T-helper 17 cell (primary cell): ENCODE results near the gene PUM1. TPM values are rescaled to one million over a fixed set of nuclear protein-coding genes. Genes with fewer than 3 reads are reported as not detected.

Experiments
- ATAC-seq: fragments of 150-1000 bp; cut with Tn5 transposase; 2 replicates; pipeline ENCODE4 v1.10.0; 2021; ENCODE audit warnings: mild to moderate bottlenecking, moderate library complexity
- DNase-seq, 3 donors: peaks; one replicate each; pipeline versions ENCODE4 v3.0.0 to v3.0.0-alpha.2; 2020 to 2021
- H3K9me3 ChIP-seq: one replicate; pipeline ENCODE4 v1.7.0; 2013; ENCODE audit warnings: low read length, mild to moderate bottlenecking; ENCODE audit not compliant: control insufficient read depth, poor library complexity, severe bottlenecking
- H3K27ac Mint-ChIP-seq: one replicate; pipeline ENCODE4 v1.8.0; 2022; ENCODE audit warnings: mild to moderate bottlenecking, moderate library complexity, mixed read lengths
- H3K27me3 Mint-ChIP-seq: one replicate; pipeline ENCODE4 v1.8.0; 2022; ENCODE audit warnings: mixed read lengths
- H3K36me3 Mint-ChIP-seq: one replicate; pipeline ENCODE4 v1.8.0; 2022; ENCODE audit warnings: low read depth, mixed read lengths
- H3K4me1 Mint-ChIP-seq: one replicate; pipeline ENCODE4 v1.8.0; 2022; ENCODE audit warnings: mild to moderate bottlenecking, mixed read lengths
- H3K4me3 Mint-ChIP-seq: one replicate; pipeline ENCODE4 v1.8.0; 2022; ENCODE audit warnings: mild to moderate bottlenecking, moderate library complexity, mixed read lengths
- total RNA-seq, 4 donors: library from RNA in 2 of 4; stranded (reverse) in 2 of 4; gene quantifications; one replicate each; pipeline ENCODE4 v1.2.3 and lab custom pipeline; 2022 to 2026

Gene PUM1, protein sequence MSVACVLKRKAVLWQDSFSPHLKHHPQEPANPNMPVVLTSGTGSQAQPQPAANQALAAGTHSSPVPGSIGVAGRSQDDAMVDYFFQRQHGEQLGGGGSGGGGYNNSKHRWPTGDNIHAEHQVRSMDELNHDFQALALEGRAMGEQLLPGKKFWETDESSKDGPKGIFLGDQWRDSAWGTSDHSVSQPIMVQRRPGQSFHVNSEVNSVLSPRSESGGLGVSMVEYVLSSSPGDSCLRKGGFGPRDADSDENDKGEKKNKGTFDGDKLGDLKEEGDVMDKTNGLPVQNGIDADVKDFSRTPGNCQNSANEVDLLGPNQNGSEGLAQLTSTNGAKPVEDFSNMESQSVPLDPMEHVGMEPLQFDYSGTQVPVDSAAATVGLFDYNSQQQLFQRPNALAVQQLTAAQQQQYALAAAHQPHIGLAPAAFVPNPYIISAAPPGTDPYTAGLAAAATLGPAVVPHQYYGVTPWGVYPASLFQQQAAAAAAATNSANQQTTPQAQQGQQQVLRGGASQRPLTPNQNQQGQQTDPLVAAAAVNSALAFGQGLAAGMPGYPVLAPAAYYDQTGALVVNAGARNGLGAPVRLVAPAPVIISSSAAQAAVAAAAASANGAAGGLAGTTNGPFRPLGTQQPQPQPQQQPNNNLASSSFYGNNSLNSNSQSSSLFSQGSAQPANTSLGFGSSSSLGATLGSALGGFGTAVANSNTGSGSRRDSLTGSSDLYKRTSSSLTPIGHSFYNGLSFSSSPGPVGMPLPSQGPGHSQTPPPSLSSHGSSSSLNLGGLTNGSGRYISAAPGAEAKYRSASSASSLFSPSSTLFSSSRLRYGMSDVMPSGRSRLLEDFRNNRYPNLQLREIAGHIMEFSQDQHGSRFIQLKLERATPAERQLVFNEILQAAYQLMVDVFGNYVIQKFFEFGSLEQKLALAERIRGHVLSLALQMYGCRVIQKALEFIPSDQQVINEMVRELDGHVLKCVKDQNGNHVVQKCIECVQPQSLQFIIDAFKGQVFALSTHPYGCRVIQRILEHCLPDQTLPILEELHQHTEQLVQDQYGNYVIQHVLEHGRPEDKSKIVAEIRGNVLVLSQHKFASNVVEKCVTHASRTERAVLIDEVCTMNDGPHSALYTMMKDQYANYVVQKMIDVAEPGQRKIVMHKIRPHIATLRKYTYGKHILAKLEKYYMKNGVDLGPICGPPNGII
- total RNA-seq = 100 to 1,000 TPM; 186 to 202 TPM
- 191 to 211 reads per million in 2 donors for total RNA-seq (lab: John Stamatoyannopoulos, UW)

- H3K4me3 Mint-ChIP-seq = peak within 1 kb of the TSS; percentile 98
- DNase-seq (peak; percentile 97 to 98 (median 97)), ATAC-seq (peak; percentile 98)
- no peaks in the 10 kb centered on the region for H3K9me3 ChIP-seq
- H3K27me3 Mint-ChIP-seq = no peaks in the 10 kb centered on the region
- peaks cover 27% of the 10 kb centered on the region for H3K4me1 Mint-ChIP-seq
- H3K27ac Mint-ChIP-seq = peak within 1 kb of the TSS; percentile 97
- H3K36me3 Mint-ChIP-seq = no peaks in the 10 kb centered on the region
Observed at GRCh38 chr1:31065310-31066217, at the start of gene PUM1. Gene PUM1, minus strand, starts transcription at chr1:31065717. Its CDS starts 6,151 bp downstream, at chr1:31059566.

- DNase-seq (no peak), ATAC-seq (no peak)
- Mint-ChIP-seq H3K27ac (no peak overlapping the region), H3K27me3 (peaks cover 37% of the 10 kb centered on the region), H3K36me3 (peaks cover 10% of the 10 kb centered on the region), H3K4me3 (no peak overlapping the region), H3K4me1 (peaks cover 8% of the 10 kb centered on the region)
- no peaks in the 10 kb centered on the region for H3K9me3 ChIP-seq
Observed at GRCh38 chr1:31112266-31112935, 46.9 kb upstream of the PUM1 start.

- H3K4me3 Mint-ChIP-seq = no peak overlapping the region
- peaks cover 33% of the 10 kb centered on the region for H3K27me3 Mint-ChIP-seq
- peaks cover 8% of the 10 kb centered on the region for H3K36me3 Mint-ChIP-seq
- no peak for ATAC-seq
- peaks cover 6% of the 10 kb centered on the region for H3K4me1 Mint-ChIP-seq
- H3K9me3 ChIP-seq = no peaks in the 10 kb centered on the region
- no peak for DNase-seq
- no peak overlapping the region for H3K27ac Mint-ChIP-seq
Observed at GRCh38 chr1:31111290-31111951, 45.9 kb upstream of the PUM1 start.

DNA sequence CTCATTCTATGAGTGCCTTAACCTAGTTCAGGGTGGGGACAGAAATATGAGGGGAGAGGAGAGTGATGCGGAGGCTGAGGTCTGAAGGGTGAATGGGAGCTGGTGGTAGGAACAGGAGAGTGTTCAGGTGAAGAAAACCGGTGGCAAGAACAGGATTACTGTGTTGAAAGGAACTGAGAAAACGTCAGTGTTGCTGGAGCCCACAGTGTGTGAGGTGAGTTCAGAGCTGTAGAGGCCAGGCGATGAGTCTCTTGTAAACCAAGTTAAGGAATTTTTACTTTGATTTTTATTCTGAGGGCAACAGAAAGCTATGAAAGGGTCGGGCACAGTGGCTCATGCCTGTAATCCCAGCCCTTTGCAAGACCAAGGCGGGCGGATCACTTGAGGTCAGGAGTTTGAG is 45.3 kb upstream of the PUM1 start:
- H3K27ac Mint-ChIP-seq = no peak overlapping the region
- ATAC-seq (no peak), DNase-seq (no peak)
- peaks cover 6% of the 10 kb centered on the region for H3K36me3 Mint-ChIP-seq
- peaks cover 27% of the 10 kb centered on the region for H3K27me3 Mint-ChIP-seq
- no peak overlapping the region for H3K4me3 Mint-ChIP-seq
- H3K9me3 ChIP-seq = no peaks in the 10 kb centered on the region
- peaks cover 5% of the 10 kb centered on the region for H3K4me1 Mint-ChIP-seq

DNA sequence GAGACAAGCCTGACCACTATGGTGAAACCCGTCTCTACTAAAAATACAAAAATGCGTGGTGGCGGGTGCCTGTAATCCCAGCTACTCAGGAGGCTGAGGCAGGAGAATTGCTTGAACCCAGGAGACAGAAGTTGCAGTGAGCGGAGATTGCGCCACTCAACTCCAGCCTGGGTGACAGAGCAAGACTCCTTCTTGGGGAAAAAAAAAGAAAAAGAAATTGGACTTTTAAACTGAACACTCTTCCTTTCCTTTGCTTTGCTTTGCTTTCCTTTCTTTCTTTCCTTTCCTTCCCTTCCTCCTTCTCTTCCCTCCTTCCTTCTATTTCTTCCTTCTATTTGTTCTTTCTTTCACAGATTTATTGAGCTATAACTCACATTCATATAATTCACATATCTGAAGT is 43.3 kb upstream of the PUM1 start:
- ATAC-seq (no peak), DNase-seq (no peak)
- peaks cover 4% of the 10 kb centered on the region for H3K36me3 Mint-ChIP-seq
- peaks cover 7% of the 10 kb centered on the region for H3K4me1 Mint-ChIP-seq
- H3K9me3 ChIP-seq = no peaks in the 10 kb centered on the region
- H3K27ac Mint-ChIP-seq = no peak overlapping the region
- H3K27me3 Mint-ChIP-seq = peaks cover 22% of the 10 kb centered on the region
- H3K4me3 Mint-ChIP-seq = no peak overlapping the region

GRCh38 chr1:31105646-31106045 is 40.1 kb upstream of the PUM1 start:
- Mint-ChIP-seq H3K27ac (no peak overlapping the region), H3K4me3 (no peak overlapping the region), H3K27me3 (peaks cover 13% of the 10 kb centered on the region), H3K4me1 (peaks cover 5% of the 10 kb centered on the region), H3K36me3 (peaks cover 3% of the 10 kb centered on the region)
- H3K9me3 ChIP-seq = no peaks in the 10 kb centered on the region
- ATAC-seq = no peak
- DNase-seq = no peak

- Mint-ChIP-seq H3K36me3 (no peaks in the 10 kb centered on the region), H3K4me1 (peaks cover 2% of the 10 kb centered on the region)
Observed at GRCh38 chr1:31102501-31102950, 37.0 kb upstream of the PUM1 start.

GRCh38 chr1:31101147-31101502 is 35.6 kb upstream of the PUM1 start:
- no peaks in the 10 kb centered on the region for H3K9me3 ChIP-seq
- DNase-seq = no peak
- Mint-ChIP-seq H3K4me1 (peaks cover 2% of the 10 kb centered on the region), H3K27ac (no peak overlapping the region), H3K4me3 (no peak overlapping the region), H3K36me3 (no peaks in the 10 kb centered on the region), H3K27me3 (no peaks in the 10 kb centered on the region)
- no peak for ATAC-seq

More at GRCh38 chr1:31102501-31102950, 37.0 kb upstream of the PUM1 start:
- no peaks in the 10 kb centered on the region for H3K9me3 ChIP-seq
- no peak overlapping the region for H3K4me3 Mint-ChIP-seq
- no peaks in the 10 kb centered on the region for H3K27me3 Mint-ChIP-seq
- ATAC-seq = no peak
- no peak for DNase-seq
- no peak overlapping the region for H3K27ac Mint-ChIP-seq

DNA sequence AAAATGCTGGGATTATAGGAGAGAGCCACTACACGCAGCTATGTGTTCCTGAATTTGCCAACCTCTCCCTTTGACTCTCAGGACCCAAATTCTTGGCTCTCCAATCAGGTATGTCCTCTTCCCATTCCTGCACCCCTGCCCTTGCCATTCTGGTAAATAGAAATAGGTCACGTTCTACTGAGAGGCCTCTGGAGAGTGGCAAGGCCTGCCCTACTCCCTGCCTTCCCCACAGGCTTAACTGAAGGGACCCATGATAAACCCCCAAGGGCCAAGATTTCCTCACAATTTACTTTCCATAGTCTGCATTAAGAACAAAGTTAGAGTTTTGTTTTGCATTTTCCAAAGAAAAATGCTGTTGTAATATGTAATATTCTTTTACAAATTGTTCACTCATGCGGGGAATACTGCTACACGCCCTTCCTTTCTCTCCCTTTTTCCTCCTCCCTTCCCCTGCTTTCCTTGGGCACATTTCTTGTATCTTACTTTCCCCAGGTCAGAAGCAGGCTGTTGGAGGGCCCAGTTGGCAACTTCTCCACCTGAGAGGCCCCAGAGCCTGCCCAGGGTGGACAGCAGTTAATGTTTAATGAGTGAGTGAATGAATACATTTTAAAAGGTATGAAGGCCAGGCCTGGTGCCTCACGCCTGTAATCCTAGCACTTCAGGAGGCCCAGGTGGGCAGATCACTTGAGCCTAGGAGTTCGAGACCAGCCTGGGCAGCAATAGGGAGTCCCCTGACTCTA is 33.9 kb upstream of the PUM1 start:
- H3K36me3 Mint-ChIP-seq = no peaks in the 10 kb centered on the region
- H3K27ac Mint-ChIP-seq = no peak overlapping the region
- no peaks in the 10 kb centered on the region for H3K27me3 Mint-ChIP-seq
- DNase-seq = no peak
- H3K9me3 ChIP-seq = no peaks in the 10 kb centered on the region
- H3K4me3 Mint-ChIP-seq = no peak overlapping the region
- no peak for ATAC-seq
- no peaks in the 10 kb centered on the region for H3K4me1 Mint-ChIP-seq

GRCh38 chr1:31095985-31096384 is 30.5 kb upstream of the PUM1 start:
- H3K36me3 Mint-ChIP-seq = no peaks in the 10 kb centered on the region
- H3K27ac Mint-ChIP-seq = no peak overlapping the region
- H3K27me3 Mint-ChIP-seq = no peaks in the 10 kb centered on the region
- no peak for ATAC-seq
- no peak for DNase-seq
- no peak overlapping the region for H3K4me3 Mint-ChIP-seq
- no peaks in the 10 kb centered on the region for H3K4me1 Mint-ChIP-seq
- no peaks in the 10 kb centered on the region for H3K9me3 ChIP-seq
